ENCODE data around the gene CCDC142.
A peak's percentile ranks its signal among the peaks of the same experiment; 100 is the strongest.
"Not testable (repeated sequence)": the region's sequence is repeated elsewhere in the genome, so short reads cannot be mapped to it uniquely, and the experiment has no call there.

CCDC142 gene

GRCh38 chr2:74442483-74443297, 40.1 kb downstream of the CCDC142 start:
- not testable (repeated sequence) for DNase-seq (ENCODE audit: low spot score)

GRCh38 chr2:74441690-74442482, 40.9 kb downstream of the CCDC142 start, which contains the start of gene RTKN:
Gene RTKN (minus strand): TSS chr2:74441937. CDS start chr2:74441816, 121 bp downstream.
- no peak for DNase-seq (ENCODE audit: low spot score)

GRCh38 chr2:74441170-74441689, 41.6 kb downstream of the CCDC142 start:
- no peak for DNase-seq (ENCODE audit: low spot score)

GRCh38 chr2:74440378-74441169, 42.2 kb downstream of the CCDC142 start:
- peak; percentile 98 for DNase-seq (ENCODE audit: low spot score)

- DNase-seq (ENCODE audit: low spot score) = peak; percentile 86
Measured at GRCh38 chr2:74439803-74440377, 42.9 kb downstream of the CCDC142 start.

GRCh38 chr2:74439373-74439772, 43.4 kb downstream of the CCDC142 start:
- DNase-seq (ENCODE audit: low spot score) = no peak

- DNase-seq (ENCODE audit: low spot score) = no peak
Measured at GRCh38 chr2:74438248-74438647, 44.5 kb downstream of the CCDC142 start.

- DNase-seq (ENCODE audit: low spot score) = no peak
Measured at GRCh38 chr2:74436848-74437695, 45.7 kb downstream of the CCDC142 start.

GRCh38 chr2:74436111-74436805, 46.5 kb downstream of the CCDC142 start:
- DNase-seq (ENCODE audit: low spot score) = no peak

GRCh38 chr2:74430502-74430901, 52.3 kb downstream of the CCDC142 start:
- DNase-seq (ENCODE audit: low spot score) = no peak

GRCh38 chr2:74429487-74430451, 53.0 kb downstream of the CCDC142 start:
- DNase-seq (ENCODE audit: low spot score) = no peak

- no peak for DNase-seq (ENCODE audit: low spot score)
Measured at GRCh38 chr2:74428675-74429074, 54.1 kb downstream of the CCDC142 start.

- no peak for DNase-seq (ENCODE audit: low spot score)
Measured at GRCh38 chr2:74427551-74427950, 55.2 kb downstream of the CCDC142 start.

GRCh38 chr2:74426181-74426758, 56.5 kb downstream of the CCDC142 start:
- DNase-seq (ENCODE audit: low spot score) = no peak

GRCh38 chr2:74425523-74425922, 57.3 kb downstream of the CCDC142 start:
- no peak for DNase-seq (ENCODE audit: low spot score)

- no peak for DNase-seq (ENCODE audit: low spot score)
Measured at GRCh38 chr2:74424995-74425406, 57.8 kb downstream of the CCDC142 start.

- no peak for DNase-seq (ENCODE audit: low spot score)
Measured at GRCh38 chr2:74424139-74424992, 58.4 kb downstream of the CCDC142 start.

All from GM03348 (cell line).